Thymus (tissue), 14 donors: ENCODE measurements around the gene ZKSCAN3. TPM values are rescaled to one million over a fixed set of nuclear protein-coding genes. Genes with fewer than 3 reads are reported as not detected.
"Not testable (repeated sequence)": the region's sequence is repeated elsewhere in the genome, so short reads cannot be mapped to it uniquely, and the experiment has no call there.

ENCODE experiments used
- DNase-seq, 9 donors: peaks; one replicate each; pipeline ENCODE4 v3.0.0-alpha.2; 2013; ENCODE audit warnings: low spot score in 9 of 9, low read depth in 6 of 9, missing footprints in 1 of 9
- H3K27ac ChIP-seq, 2 donors: one replicate each; pipeline ENCODE4 v1.5.1; 2013; ENCODE audit warnings: control low read depth in 1 of 2, low read depth in 1 of 2, low read length in 1 of 2, mild to moderate bottlenecking in 1 of 2, moderate library complexity in 1 of 2
- H3K27me3 ChIP-seq, 2 donors: one replicate each; pipeline ENCODE4 v1.5.1; 2013; ENCODE audit warnings: low read length in 1 of 2; ENCODE audit not compliant: control insufficient read depth in 2 of 2, insufficient read depth in 1 of 2
- H3K36me3 ChIP-seq, 2 donors: one replicate each; pipeline ENCODE4 v1.5.1; 2013; ENCODE audit warnings: low read length in 1 of 2, mild to moderate bottlenecking in 1 of 2, moderate library complexity in 1 of 2; ENCODE audit not compliant: control insufficient read depth in 2 of 2, insufficient read depth in 2 of 2
- H3K4me1 ChIP-seq, 2 donors: one replicate each; pipeline ENCODE4 v1.5.1; 2013; ENCODE audit warnings: low read length in 2 of 2; ENCODE audit not compliant: control insufficient read depth in 2 of 2, insufficient read depth in 2 of 2
- H3K4me3 ChIP-seq, 2 donors: one replicate each; pipeline ENCODE4 v1.5.1; 2013; ENCODE audit warnings: low read length in 2 of 2, control low read depth in 1 of 2, mild to moderate bottlenecking in 1 of 2
- H3K9me3 ChIP-seq, 2 donors: one replicate each; pipeline ENCODE4 v1.5.1; 2013; ENCODE audit warnings: low read length in 1 of 2, mild to moderate bottlenecking in 1 of 2; ENCODE audit not compliant: control insufficient read depth in 2 of 2, insufficient read depth in 1 of 2
- WGBS: extraction: QIAGEN DNeasy Blood & Tissue Kit; methylation state at CpG from one replicate; pipeline ENCODE4 v1.1.7; 2013; 5-methylcytosine and 5-hydroxymethylcytosine counted together
- long read RNA-seq, 10 donors: transcript quantifications; one replicate each; lab custom pipeline, GENCODE V29; 2026
- polyA plus RNA-seq: library from polyadenylated mRNA; stranded (reverse); fragments of 200-250 nt; gene quantifications from one replicate; pipeline ENCODE4 v1.2.3, GENCODE V29; 2013
- total RNA-seq: library from RNA; stranded (reverse); fragments of 120-200 nt; gene quantifications from one replicate; pipeline ENCODE4 v1.2.4, GENCODE V29; 2013
- donor health status: healthy.

ZKSCAN3 gene
- total RNA-seq (5.1 TPM), polyA plus RNA-seq (3.2 TPM)
- long read RNA-seq, donor 1: 0 reads
- long read RNA-seq, donor 2: 0 reads
- long read RNA-seq, donor 3: 0 reads
- long read RNA-seq, donor 4: 0 reads
- long read RNA-seq, donor 5, full-length matches to known transcripts: 1 of 1 reads
- long read RNA-seq, donor 5, partial matches to known transcripts: 0 of 1 reads
- long read RNA-seq, donor 5, other reads (novel, unspliced or antisense): 0 of 1 reads
- long read RNA-seq, donor 6, full-length matches to known transcripts: 1 of 1 reads
- long read RNA-seq, donor 6, partial matches to known transcripts: 0 of 1 reads
- long read RNA-seq, donor 6, other reads (novel, unspliced or antisense): 0 of 1 reads
- long read RNA-seq, donor 7: 0 reads
- long read RNA-seq, donor 8: 0 reads
- long read RNA-seq, donor 9: 0 reads
- long read RNA-seq, donor 10: 0 reads

GRCh38 chr6:28349892-28350737, at the start of gene ZKSCAN3:
Gene ZKSCAN3, plus strand, starts transcription at chr6:28349947. Its CDS starts 9,640 bp downstream, at chr6:28359587.
- 4% methylated on average over 30 of the region's 30 CpGs for WGBS
- DNase-seq: peak; percentile 66 to 93 (median 74)
- H3K9me3 ChIP-seq: peaks cover 0 to 4% of the 10 kb centered on the region in 2 donors
- H3K27ac ChIP-seq: peak within 1 kb of the TSS; percentile 77 to 82
- H3K4me1 ChIP-seq: peaks cover 10 to 11% of the 10 kb centered on the region in 2 donors
- peak within 1 kb of the TSS; percentile 88 to 94 for H3K4me3 ChIP-seq
- peaks cover 0 to 2% of the 10 kb centered on the region in 2 donors for H3K36me3 ChIP-seq
- H3K27me3 ChIP-seq: no peaks in the 10 kb centered on the region

GRCh38 chr6:28303570-28303969, 46.2 kb upstream of the ZKSCAN3 start:
- no peak for DNase-seq
- Histone ChIP-seq H3K9me3 (no peaks in the 10 kb centered on the region), H3K27ac (no peak overlapping the region), H3K4me1 (no peaks in the 10 kb centered on the region), H3K27me3 (no peaks in the 10 kb centered on the region), H3K36me3 (no peaks in the 10 kb centered on the region), H3K4me3 (no peak overlapping the region)
- WGBS: 90% methylated on average over 3 of the region's 3 CpGs

- DNase-seq: not testable (repeated sequence)
Observed at GRCh38 chr6:28306363-28306762, 43.4 kb upstream of the ZKSCAN3 start.

GRCh38 chr6:28311139-28311823, 38.5 kb upstream of the ZKSCAN3 start:
- 90% methylated on average over 9 of the region's 9 CpGs for WGBS

More at GRCh38 chr6:28306363-28306762, 43.4 kb upstream of the ZKSCAN3 start:
- H3K27ac ChIP-seq, H3K36me3 ChIP-seq, H3K4me1 ChIP-seq, H3K4me3 ChIP-seq, H3K9me3 ChIP-seq, H3K27me3 ChIP-seq: not testable (repeated sequence)

GRCh38 chr6:28312939-28313338, 36.8 kb upstream of the ZKSCAN3 start:
- no peak overlapping the region for H3K4me3 ChIP-seq
- no peak for DNase-seq
- no peaks in the 10 kb centered on the region for H3K9me3 ChIP-seq
- no peaks in the 10 kb centered on the region for H3K4me1 ChIP-seq
- WGBS: 96% methylated on average over 23 of the region's 23 CpGs
- no peaks in the 10 kb centered on the region for H3K36me3 ChIP-seq
- H3K27ac ChIP-seq: no peak overlapping the region
- no peaks in the 10 kb centered on the region for H3K27me3 ChIP-seq

More at GRCh38 chr6:28311139-28311823, 38.5 kb upstream of the ZKSCAN3 start:
- Histone ChIP-seq H3K27me3 (no peaks in the 10 kb centered on the region), H3K36me3 (no peaks in the 10 kb centered on the region), H3K4me3 (no peak overlapping the region), H3K4me1 (no peaks in the 10 kb centered on the region), H3K27ac (no peak overlapping the region), H3K9me3 (no peaks in the 10 kb centered on the region)
- no peak for DNase-seq

GRCh38 chr6:28315628-28316027, 34.1 kb upstream of the ZKSCAN3 start:
- Histone ChIP-seq H3K4me3 (no peak overlapping the region), H3K4me1 (no peaks in the 10 kb centered on the region), H3K27ac (no peak overlapping the region), H3K9me3 (peaks cover 0 to 2% of the 10 kb centered on the region in 2 donors), H3K27me3 (no peaks in the 10 kb centered on the region), H3K36me3 (no peaks in the 10 kb centered on the region)
- DNase-seq: no peak
- WGBS: 97% methylated on average over 3 of the region's 3 CpGs

- not testable (repeated sequence) for H3K36me3 ChIP-seq, H3K9me3 ChIP-seq, H3K4me1 ChIP-seq, H3K27me3 ChIP-seq, H3K4me3 ChIP-seq, DNase-seq, H3K27ac ChIP-seq
- 97% methylated on average over 8 of the region's 8 CpGs for WGBS
Observed at GRCh38 chr6:28317866-28318265, 31.9 kb upstream of the ZKSCAN3 start.

- Histone ChIP-seq H3K27ac (no peak overlapping the region), H3K9me3 (peaks cover 7 to 12% of the 10 kb centered on the region in 2 donors), H3K27me3 (no peaks in the 10 kb centered on the region), H3K4me3 (no peak overlapping the region), H3K4me1 (no peaks in the 10 kb centered on the region), H3K36me3 (peaks cover 0 to 3% of the 10 kb centered on the region in 2 donors)
- no peak for DNase-seq
- 95% methylated on average over 3 of the region's 3 CpGs for WGBS
Observed at GRCh38 chr6:28322661-28323060, 27.1 kb upstream of the ZKSCAN3 start.
